Mucosa of descending colon (tissue), 3 donors: ENCODE results near the gene SNAPC5. TPM values are rescaled to one million over a fixed set of nuclear protein-coding genes. Genes with fewer than 3 reads are reported as not detected.

Experiments
- ATAC-seq: fragments of 200-7000 bp; cut with Tn5 transposase; one replicate; pipeline ENCODE4 v1.9.1; 2020; ENCODE audit warnings: mild to moderate bottlenecking, moderate library complexity
- DNase-seq, 3 donors: peaks; one replicate each; pipeline ENCODE4 v3.0.0-alpha.2; 2020
- H3K36me3 ChIP-seq: fragments of 200-600 bp; one replicate; pipeline ENCODE4 v1.8.0; 2021; ENCODE audit warnings: low read depth, mild to moderate bottlenecking
- H3K4me1 ChIP-seq: fragments of 200-600 bp; one replicate; pipeline ENCODE4 v1.8.0; 2021; ENCODE audit warnings: low read depth, mild to moderate bottlenecking
- H3K4me3 ChIP-seq: fragments of 200-600 bp; one replicate; pipeline ENCODE4 v1.8.0; 2021; ENCODE audit warnings: mild to moderate bottlenecking
- H3K9me3 ChIP-seq: fragments of 200-600 bp; one replicate; pipeline ENCODE4 v1.8.0; 2021; ENCODE audit warnings: mild to moderate bottlenecking
- intact Hi-C, 2 donors: fragments of 100-400 bp; cut with DNase I in 1 of 2; cut with micrococcal nuclease in 1 of 2; formaldehyde crosslinking; loops; one replicate each; pipeline versions ENCODE4 v1.11.0 to v1.11.1; 2022; cut with DNase I, micrococcal nuclease
- total RNA-seq, 3 donors: library from RNA; stranded (reverse); fragmentation: NEBNext Ultra II Directional in 2 of 3; extraction: Animal tissue kit (Norgen Biotek cat#: 25700) in 2 of 3; gene quantifications; one replicate each; pipeline versions ENCODE4 v1.2.1 to v1.2.4, GENCODE V29; 2021 to 2023
- TF ChIP-seq, protein P1 (sequence below): fragments of 200-600 bp; IDR thresholded peaks from one replicate; pipeline ENCODE4 v1.8.0; 2022; ENCODE audit warnings: antibody characterized with exemption, mild to moderate bottlenecking
- donor health status: DM: no; HTN: no; CAD: no; lungs with moderate emphysema.
- donor health status: DM: no; HTN: no; CAD: no.
- donor health status: DM: no; HTN: yes; CAD: no.

The SNAPC5 gene
- total RNA-seq, 3 donors from 2014 or later, result 17.5 to 31.8 (median 21.1) TPM

DNA sequence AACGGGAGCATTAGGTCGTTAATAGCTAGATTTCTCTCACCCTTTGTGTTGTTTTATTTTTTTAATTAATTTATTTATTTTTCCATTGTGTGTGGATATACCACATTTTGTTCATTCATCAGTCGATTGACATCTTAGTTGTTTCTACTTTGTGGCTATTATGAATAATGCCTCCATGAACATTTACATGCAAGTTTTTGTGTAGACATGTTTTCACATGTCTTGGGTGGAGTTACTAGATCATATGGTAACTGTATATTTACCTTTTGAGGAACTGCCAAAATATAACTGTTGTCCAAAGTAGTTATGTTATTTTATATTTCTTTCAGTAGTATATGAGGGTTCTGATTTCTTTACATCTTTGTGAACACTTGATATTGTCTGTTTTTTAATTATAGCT is 26.4 kb upstream of the SNAPC5 start:
- Histone ChIP-seq H3K4me3 (no peak overlapping the region), H3K4me1 (no peaks in the 10 kb centered on the region), H3K9me3 (no peaks in the 10 kb centered on the region), H3K36me3 (no peaks in the 10 kb centered on the region)
- DNase-seq, result no peak
- ATAC-seq, result no peak
- intact Hi-C loops, result no loop called here
- TF ChIP-seq, protein P1, sequence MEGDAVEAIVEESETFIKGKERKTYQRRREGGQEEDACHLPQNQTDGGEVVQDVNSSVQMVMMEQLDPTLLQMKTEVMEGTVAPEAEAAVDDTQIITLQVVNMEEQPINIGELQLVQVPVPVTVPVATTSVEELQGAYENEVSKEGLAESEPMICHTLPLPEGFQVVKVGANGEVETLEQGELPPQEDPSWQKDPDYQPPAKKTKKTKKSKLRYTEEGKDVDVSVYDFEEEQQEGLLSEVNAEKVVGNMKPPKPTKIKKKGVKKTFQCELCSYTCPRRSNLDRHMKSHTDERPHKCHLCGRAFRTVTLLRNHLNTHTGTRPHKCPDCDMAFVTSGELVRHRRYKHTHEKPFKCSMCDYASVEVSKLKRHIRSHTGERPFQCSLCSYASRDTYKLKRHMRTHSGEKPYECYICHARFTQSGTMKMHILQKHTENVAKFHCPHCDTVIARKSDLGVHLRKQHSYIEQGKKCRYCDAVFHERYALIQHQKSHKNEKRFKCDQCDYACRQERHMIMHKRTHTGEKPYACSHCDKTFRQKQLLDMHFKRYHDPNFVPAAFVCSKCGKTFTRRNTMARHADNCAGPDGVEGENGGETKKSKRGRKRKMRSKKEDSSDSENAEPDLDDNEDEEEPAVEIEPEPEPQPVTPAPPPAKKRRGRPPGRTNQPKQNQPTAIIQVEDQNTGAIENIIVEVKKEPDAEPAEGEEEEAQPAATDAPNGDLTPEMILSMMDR, result no peak

GRCh38 chr15:66515901-66516322 is 18.4 kb upstream of the SNAPC5 start:
- intact Hi-C loops, result no loop called here
- TF ChIP-seq, protein P1, result no peak
- H3K36me3 ChIP-seq, result no peaks in the 10 kb centered on the region
- H3K4me1 ChIP-seq, result no peaks in the 10 kb centered on the region
- H3K9me3 ChIP-seq, result no peaks in the 10 kb centered on the region
- no peak for ATAC-seq
- DNase-seq, result no peak
- H3K4me3 ChIP-seq, result no peak overlapping the region

GRCh38 chr15:66514586-66514985 is 17.0 kb upstream of the SNAPC5 start:
- Histone ChIP-seq H3K9me3 (no peaks in the 10 kb centered on the region), H3K4me3 (no peak overlapping the region), H3K4me1 (no peaks in the 10 kb centered on the region), H3K36me3 (no peaks in the 10 kb centered on the region)
- DNase-seq (no peak), ATAC-seq (no peak)
- intact Hi-C loops, result no loop called here
- TF ChIP-seq, protein P1, result no peak

DNA sequence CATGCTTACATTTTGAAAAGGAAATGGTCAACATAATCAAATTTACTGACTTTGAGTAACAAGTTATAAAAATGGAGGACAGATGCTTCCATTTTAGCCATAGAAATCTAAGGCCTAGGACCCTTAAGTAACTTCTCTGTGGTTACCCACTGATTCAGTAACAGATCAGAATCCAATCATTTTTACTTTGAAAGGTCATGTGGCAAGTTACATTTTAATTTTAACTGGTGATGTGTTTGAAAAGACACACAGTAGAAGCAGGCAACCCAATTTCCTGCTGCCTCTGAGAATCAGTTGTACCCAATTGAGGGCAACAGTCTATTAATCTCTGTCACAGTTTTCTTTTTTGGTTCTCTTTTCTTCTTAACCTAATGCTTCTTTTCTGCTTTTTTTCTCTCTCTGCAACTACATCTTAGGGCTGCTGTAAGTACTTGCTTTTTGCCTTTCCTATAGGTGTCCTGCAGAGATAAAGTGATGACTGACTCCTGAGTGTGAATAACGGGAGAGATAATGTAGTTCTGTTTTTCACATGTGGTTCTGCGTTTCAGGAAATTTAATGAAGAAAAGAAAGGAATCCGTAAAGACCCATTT is 10.8 kb upstream of the SNAPC5 start:
- TF ChIP-seq, protein P1, result no peak
- Histone ChIP-seq H3K4me1 (peaks cover 11% of the 10 kb centered on the region), H3K9me3 (no peaks in the 10 kb centered on the region), H3K4me3 (no peak overlapping the region), H3K36me3 (no peaks in the 10 kb centered on the region)
- intact Hi-C loops, result no loop called here
- no peak for ATAC-seq
- no peak for DNase-seq

DNA sequence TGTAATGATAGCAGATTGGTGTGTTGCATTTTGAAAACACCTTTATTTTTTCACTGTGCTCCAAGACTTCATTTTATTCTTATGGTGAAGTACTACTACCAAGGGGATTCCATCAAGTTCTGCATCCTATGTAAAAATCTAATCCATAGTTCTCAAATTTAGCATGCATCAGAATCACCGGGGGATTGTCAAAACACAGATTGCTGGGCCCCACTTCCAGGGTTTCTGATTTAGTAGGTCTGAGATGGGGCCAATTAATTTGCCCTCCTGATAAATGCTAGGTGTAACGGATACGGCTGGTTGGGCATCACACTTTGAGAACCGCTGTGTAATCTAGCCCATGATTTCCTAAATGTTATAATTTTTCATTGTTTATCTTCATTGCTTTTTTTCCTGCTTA is 8.3 kb upstream of the SNAPC5 start:
- Histone ChIP-seq H3K9me3 (no peaks in the 10 kb centered on the region), H3K36me3 (no peaks in the 10 kb centered on the region), H3K4me3 (no peak overlapping the region), H3K4me1 (peaks cover 21% of the 10 kb centered on the region)
- ATAC-seq (no peak), DNase-seq (no peak)
- intact Hi-C loops, result no loop called here
- TF ChIP-seq, protein P1, result no peak

DNA sequence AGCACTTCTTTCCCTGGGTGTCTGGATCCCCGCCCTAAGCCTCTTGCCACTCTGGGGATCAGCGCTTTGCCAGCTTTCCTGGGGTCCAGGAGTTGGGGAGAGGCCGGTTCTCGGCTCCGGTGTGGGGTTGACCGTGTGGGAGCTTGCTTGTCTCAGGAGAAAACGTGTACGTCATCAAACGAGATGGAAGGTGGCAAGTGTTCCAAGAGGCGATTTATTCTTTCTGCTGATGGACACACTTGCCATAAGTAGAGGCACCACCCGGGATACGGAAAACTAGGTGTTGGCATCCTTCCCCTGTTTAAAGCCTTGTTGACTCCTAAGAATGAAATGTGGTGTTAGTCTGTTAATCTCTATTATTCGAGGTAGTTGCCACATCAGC is 7.9 kb upstream of the SNAPC5 start:
- intact Hi-C loops, result no loop called here
- DNase-seq, result no peak

More for the DNA sequence above, 7.9 kb upstream of the SNAPC5 start:
- no peaks in the 10 kb centered on the region for H3K36me3 ChIP-seq
- TF ChIP-seq, protein P1, result no peak
- peaks cover 21% of the 10 kb centered on the region for H3K4me1 ChIP-seq
- ATAC-seq, result peak; percentile 25
- H3K9me3 ChIP-seq, result no peaks in the 10 kb centered on the region
- H3K4me3 ChIP-seq, result peak overlapping the region; percentile 75
